ENCODE results near the gene MARS1.

The MARS1 gene

GRCh38 chr12:57527184-57527583 lies 39.3 kb downstream of the MARS1 start:
- TF ChIP-seq POLR2A (IDR thresholded peaks at IDR 0.05; ENCODE audit: low read depth, low read length), result no peak
- no peak for DNase-seq (ENCODE audit: insufficient read length, low spot score)
- no peak for FAIRE-seq

- no peak for TF ChIP-seq POLR2A (IDR thresholded peaks at IDR 0.05; ENCODE audit: low read depth, low read length)
- DNase-seq (ENCODE audit: insufficient read length, low spot score), result no peak
- FAIRE-seq, result no peak
Measured at GRCh38 chr12:57528176-57528575, 40.3 kb downstream of the MARS1 start.

- TF ChIP-seq POLR2A (IDR thresholded peaks at IDR 0.05; ENCODE audit: low read depth, low read length), result no peak
- DNase-seq (ENCODE audit: insufficient read length, low spot score) (no peak), FAIRE-seq (no peak)
Measured at GRCh38 chr12:57528831-57529555, 41.1 kb downstream of the MARS1 start.

- DNase-seq (ENCODE audit: insufficient read length, low spot score), result no peak
- no peak for FAIRE-seq
- TF ChIP-seq POLR2A (IDR thresholded peaks at IDR 0.05; ENCODE audit: low read depth, low read length), result no peak
Measured at GRCh38 chr12:57529831-57530230, 42.0 kb downstream of the MARS1 start.

- FAIRE-seq (no peak), DNase-seq (ENCODE audit: insufficient read length, low spot score) (no peak)
- no peak for TF ChIP-seq POLR2A (IDR thresholded peaks at IDR 0.05; ENCODE audit: low read depth, low read length)
Measured at GRCh38 chr12:57530396-57531142, 42.7 kb downstream of the MARS1 start.

- FAIRE-seq, result no peak
- no peak for TF ChIP-seq POLR2A (IDR thresholded peaks at IDR 0.05; ENCODE audit: low read depth, low read length)
- DNase-seq (ENCODE audit: insufficient read length, low spot score), result no peak
Measured at GRCh38 chr12:57531836-57532235, 44.0 kb downstream of the MARS1 start.

DNA sequence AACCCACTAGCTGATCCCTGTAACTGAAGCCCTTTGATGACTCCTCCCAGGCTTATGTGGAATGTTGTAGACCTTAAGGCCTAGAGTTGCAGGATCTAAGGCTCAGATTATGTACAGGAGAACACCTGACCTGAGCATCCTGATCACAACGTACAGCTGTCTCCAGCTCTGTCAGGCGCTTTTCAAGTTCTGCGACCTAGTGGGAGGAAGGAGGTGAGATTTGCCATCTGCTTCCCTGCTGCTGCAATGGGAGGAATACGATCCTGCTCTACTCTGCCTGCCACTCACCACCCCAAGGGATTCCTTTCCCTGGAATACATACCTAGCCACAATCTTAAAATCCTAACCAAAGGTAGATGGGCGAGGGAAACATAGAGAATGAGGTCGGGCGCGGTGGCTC lies 45.2 kb downstream of the MARS1 start:
- no peak for TF ChIP-seq POLR2A (IDR thresholded peaks at IDR 0.05; ENCODE audit: low read depth, low read length)
- no peak for FAIRE-seq
- no peak for DNase-seq (ENCODE audit: insufficient read length, low spot score)

GRCh38 chr12:57534250-57534649 lies 46.4 kb downstream of the MARS1 start:
- no peak for FAIRE-seq
- DNase-seq (ENCODE audit: insufficient read length, low spot score), result no peak

GRCh38 chr12:57534991-57535543 lies 47.2 kb downstream of the MARS1 start:
- FAIRE-seq, result no peak
- no peak for TF ChIP-seq POLR2A (IDR thresholded peaks at IDR 0.05; ENCODE audit: low read depth, low read length)
- DNase-seq (ENCODE audit: insufficient read length, low spot score), result no peak

More at GRCh38 chr12:57534250-57534649, 46.4 kb downstream of the MARS1 start:
- TF ChIP-seq POLR2A (IDR thresholded peaks at IDR 0.05; ENCODE audit: low read depth, low read length), result no peak

GRCh38 chr12:57535764-57536596 lies 48.1 kb downstream of the MARS1 start:
- FAIRE-seq (no peak), DNase-seq (ENCODE audit: insufficient read length, low spot score) (no peak)
- no peak for TF ChIP-seq POLR2A (IDR thresholded peaks at IDR 0.05; ENCODE audit: low read depth, low read length)

GRCh38 chr12:57536597-57536942 lies 48.7 kb downstream of the MARS1 start:
- no peak for DNase-seq (ENCODE audit: insufficient read length, low spot score)

GRCh38 chr12:57539134-57539768 lies 51.4 kb downstream of the MARS1 start:
- no peak for TF ChIP-seq POLR2A (IDR thresholded peaks at IDR 0.05; ENCODE audit: low read depth, low read length)
- DNase-seq (ENCODE audit: insufficient read length, low spot score) (no peak), FAIRE-seq (no peak)

More at GRCh38 chr12:57536597-57536942, 48.7 kb downstream of the MARS1 start:
- no peak for TF ChIP-seq POLR2A (IDR thresholded peaks at IDR 0.05; ENCODE audit: low read depth, low read length)
- FAIRE-seq, result no peak

DNA sequence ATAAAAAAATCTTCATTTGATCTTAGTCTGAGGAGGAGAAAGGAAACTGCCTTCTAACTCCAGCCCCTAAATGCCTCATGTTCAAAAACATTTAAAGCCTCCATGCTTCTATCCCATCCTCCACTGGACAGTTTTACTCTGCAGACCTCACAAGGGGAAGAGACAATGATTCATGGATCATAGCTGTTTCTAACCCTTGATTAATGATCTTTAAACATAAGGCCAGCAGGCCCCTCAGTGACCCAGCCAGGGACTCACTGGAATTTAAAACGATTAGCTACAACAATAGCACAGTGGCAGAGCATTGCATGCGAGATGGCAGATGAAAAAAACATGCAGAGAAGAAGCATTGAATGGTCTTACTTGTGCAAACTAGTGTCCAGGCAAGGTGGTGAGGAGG lies 53.1 kb downstream of the MARS1 start:
- TF ChIP-seq POLR2A (IDR thresholded peaks at IDR 0.05; ENCODE audit: low read depth, low read length), result no peak
- DNase-seq (ENCODE audit: insufficient read length, low spot score) (no peak), FAIRE-seq (no peak)

All from H54 (cell line).